GM21528 (cell line): ENCODE measurements around the gene PTPRR.

Experiments used
- ATAC-seq: cut with Tn5 transposase; IDR thresholded peaks from one replicate; pipeline ENCODE4 v1.9.1; 2021; ENCODE audit warnings: mild to moderate bottlenecking, moderate library complexity; ENCODE audit not compliant: unreplicated experiment, low FRiP score

PTPRR gene

DNA sequence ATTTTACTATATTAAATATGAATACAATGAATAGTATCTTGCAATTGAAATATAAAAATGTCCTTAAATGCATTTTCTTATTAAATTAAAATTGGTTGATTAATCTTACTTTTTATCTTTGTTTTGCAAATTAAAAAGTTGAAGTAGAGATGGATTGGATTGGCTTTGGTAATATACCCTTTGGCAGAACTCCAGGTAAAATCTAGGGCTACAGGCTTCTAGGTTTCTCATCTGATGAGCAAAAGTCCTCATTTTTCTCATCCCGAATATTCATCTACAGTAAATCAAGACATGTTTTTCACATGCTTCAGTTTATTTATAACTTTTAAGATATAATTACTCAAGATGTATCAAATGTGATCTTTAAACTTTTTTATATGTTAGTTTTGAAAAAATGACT is 2.2 kb downstream of the PTPRR start:
- ATAC-seq, result no peak

DNA sequence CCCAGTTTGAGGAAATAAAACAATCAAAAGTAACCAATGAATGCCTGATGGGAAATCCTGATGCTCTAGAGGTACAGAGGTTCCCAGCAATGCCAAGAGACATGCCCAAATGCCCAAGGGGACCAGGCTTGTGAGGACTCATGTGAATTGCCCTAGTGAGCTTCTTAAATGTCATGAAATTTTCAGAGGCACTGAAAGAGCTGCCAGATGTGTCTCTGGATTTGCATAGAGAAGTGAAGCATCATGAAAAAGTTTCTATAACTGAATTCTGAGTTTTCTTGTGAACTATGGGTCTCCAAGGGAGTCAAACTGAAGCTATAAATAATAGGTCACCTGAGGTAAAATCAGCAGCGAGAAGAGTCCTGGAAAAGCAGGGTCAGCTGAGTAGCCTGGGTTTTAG is 9.9 kb downstream of the PTPRR start:
- no peak for ATAC-seq

DNA sequence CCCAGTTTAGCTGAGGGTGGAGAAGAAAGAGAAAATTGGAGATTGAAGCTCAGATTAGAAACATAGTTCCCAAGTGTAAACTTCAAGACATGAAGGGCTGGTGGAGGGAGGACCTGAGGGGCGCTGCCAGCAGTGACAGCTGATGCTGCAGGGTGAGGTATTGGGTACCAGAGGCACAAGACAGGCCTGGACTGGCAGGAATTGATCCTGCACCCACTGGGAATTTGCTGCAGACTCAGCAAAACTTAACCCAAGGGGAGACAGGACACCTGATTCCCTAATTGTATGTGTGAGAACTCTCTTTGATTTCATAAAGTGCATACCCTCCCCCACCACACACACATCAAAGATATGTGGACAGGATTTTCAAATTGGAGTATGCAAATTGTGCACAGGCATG is 11.6 kb downstream of the PTPRR start:
- ATAC-seq, result no peak

DNA sequence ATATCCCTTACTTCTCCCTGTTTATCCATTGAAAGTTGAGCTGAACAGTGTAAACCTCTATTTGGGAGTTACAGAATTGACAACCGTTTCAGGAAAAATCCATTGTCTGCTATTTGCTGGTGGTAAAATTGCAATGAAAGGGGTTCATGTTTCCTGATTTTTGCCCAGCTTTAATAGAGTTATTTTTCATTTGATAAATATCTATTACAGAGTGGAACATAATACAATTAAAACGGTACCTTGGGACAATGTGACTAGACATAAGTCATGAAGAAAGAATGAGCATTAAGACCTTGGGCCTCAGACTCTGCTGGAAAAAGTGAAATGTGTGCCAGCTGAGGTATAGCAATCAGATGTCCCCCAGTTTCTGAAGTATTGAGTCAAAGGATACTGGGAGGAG is 13.1 kb downstream of the PTPRR start:
- ATAC-seq, result no peak

DNA sequence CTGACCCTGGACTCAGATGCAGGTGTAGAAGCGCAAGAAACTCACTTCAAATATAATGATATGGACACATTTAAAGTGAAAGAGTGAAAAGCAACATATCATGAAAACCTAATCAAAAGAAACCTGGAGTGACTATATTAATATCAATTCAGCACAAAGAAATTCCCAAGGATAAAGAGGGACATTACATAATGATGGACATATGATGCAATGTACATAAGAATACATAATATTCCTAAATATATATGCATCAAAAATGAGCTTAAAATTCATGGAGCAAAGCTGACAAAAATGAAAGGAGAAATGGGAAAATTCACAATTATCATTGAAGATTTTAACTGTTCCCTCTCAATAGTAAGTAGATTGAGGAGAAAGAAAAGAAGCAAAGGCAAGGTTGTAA is 24.6 kb downstream of the PTPRR start:
- ATAC-seq, result no peak

DNA sequence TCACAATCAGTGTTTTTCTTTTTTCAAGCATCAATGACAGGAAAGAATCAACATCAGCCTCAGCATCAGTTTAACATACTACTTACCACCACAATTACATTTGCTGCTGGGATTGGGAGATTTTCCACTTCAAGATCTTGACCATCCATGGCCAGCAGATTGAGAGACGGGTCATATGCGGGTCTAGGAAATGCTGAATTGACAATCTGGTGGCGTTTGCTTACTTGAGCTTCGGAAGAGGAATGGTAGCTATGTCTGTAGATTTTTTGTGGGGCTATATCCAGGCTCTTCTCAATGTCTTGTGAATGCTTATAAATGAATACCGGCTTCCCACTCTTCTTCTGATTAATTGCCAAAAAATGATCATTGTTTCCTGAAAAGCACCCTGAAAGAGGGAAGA is 27.9 kb downstream of the PTPRR start:
- ATAC-seq, result no peak

DNA sequence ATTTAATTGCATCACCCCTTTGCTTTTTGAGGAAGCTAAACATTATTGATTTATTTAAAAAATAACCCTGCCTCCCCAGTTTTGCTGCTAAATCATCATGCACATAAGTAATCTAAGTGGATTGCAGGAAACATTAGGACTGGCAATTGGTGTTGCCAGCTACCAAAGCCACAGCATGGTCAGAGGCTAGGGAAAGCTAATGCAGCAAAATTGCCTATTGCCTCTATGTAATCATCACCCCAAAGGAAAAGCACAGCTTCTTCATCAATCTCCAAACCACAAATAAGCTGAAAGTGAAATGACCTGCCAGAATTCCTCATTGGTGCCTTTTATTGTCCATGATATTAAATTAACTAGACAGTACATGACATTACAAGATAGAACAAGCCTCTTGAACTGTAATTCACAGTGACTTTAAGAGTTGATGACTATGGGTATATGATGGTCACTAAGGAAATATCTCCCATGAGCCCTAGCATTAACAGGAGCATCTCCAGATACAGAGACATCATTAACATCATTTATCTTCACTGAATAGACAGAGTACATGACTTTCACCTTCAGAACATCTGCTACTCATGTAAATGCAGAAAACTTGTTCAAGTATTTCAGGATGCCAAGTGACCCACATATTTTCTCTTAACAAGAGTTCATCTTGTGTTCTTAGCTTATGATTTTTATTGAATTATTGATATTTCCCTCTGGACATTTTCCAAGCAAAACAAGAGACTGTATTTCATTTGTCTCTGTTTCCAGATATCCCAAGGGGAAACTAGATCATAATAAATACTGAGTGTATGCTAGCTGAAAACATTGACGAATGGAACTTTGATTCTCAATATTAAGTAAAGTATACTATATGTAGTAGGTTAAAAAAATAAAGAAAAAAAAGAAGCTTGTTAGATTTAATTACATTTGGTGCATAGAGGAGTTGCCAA is 29.4 kb downstream of the PTPRR start:
- no peak for ATAC-seq

DNA sequence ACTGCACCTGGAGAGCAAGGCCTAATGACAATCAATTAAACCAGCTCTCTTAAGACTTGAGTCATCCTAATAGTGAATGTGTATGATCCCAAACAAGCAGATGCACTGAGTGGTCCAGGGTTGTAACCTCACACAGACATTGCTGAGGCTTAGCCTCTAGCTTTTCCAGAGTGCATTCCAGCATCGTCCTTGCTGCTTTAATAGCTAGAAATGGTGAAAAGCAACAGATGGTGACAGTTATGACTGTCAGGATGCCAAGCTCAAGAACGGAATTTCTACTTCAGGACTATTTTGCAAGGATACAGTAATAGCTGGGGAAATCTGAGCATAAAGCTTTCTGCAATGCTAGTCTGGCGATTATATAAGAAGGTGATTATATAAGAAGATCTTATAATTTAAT is 34.6 kb downstream of the PTPRR start:
- no peak for ATAC-seq

DNA sequence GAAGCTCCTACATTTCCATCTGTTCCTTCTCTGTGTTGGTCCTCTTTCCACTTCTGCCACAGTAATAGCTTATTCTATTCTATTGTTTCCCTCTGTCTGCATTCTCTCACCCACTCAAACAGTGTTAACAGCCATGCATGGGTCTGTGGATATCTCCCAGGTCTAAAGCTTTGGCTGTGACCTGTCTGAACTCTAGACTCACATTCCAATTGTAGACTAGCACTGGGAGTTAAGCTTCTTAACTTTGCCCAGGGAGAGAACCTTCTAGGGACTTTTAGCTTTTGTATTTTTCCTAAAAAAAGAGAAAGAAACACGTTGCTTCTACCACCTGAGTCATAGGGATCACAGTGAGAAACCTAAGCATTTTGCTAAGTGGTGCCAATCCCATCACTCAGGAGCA is 36.7 kb downstream of the PTPRR start:
- no peak for ATAC-seq

DNA sequence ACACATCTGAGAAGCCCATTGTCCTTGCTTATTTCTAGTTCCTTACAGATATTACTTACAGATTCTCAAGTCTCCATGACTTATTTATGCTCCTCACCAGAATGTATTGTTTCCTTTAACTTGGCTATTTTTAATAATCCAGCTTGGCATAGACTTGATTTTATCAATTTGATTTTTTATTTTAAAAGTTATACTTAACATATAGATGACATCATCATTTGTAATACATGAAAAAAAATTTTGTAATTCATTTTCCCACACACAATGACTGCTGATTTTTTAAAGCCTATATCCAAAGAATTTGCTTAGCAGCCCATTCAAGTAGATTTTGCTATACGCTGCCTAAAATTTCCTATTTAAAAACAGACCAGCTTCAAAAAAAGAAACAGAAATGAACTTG is 39.8 kb downstream of the PTPRR start:
- no peak for ATAC-seq

DNA sequence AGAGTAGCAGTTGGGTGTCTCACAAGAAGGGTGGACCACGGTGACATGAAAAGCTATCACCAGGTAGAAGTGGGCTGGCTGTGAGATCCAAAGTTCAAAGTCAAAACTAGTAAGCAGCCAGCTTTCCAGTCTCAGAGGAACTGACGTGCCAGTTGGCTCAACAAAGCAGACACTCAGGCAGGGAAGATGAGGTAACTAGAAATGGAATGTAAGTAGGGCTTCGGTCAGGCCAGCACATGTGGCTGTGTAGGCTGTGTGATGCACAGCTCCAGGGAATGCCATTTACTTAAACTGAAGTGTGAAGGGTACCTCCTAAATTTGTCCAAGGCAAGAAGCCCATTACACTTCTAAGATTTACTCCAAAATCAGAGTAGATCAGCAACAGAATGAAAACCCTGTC is 43.6 kb downstream of the PTPRR start:
- no peak for ATAC-seq

DNA sequence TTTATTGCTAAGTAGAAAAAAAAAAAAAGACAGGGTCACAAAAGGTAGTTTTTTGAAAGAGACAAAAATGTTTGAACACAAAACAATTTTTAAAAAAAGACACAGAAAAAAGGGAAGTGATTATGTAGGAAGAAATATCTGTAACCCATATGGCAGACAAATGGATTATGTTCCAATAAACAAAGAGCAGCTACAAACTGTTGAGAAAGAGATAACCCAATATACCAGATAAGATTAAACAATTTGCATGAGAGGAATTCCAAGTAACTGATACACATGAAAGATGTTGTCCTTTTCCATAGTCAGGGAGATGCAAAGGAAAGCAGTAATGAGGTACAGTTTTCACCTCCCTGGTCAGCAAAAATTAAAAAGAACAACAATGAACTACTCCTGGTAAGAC is 44.9 kb downstream of the PTPRR start:
- no peak for ATAC-seq

DNA sequence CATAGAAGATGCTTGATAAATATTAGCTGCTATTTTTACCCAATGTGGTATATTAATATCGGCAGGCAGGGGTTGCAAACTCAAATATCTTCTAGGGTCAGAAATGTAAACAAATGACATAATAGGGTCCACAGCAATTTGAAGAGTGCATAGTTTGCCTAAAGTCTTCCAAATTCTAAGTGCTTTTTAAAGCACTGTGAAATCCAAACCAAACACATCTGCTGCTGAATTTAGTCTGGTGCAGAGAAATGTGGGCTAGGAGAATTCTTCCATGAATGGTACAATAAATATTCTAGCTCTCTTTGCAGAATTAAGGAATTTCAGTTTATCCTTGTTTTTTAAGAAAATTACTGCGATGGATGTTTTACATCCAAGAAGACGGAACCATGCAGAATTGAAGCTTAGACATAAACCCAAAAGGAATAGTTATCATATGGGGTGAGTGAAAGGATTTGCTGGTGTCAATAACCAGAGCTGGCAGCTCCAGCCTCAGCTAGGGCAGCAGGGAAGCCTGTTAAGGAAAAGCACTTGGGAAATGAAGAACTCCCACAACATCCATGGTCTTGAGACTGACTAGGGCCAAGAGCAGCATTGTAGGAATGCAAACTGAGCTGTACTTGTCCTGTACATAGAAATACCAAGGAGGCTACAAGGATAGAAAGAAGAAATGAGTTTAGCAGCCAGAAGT is 65.5 kb downstream of the PTPRR start:
- no peak for ATAC-seq

DNA sequence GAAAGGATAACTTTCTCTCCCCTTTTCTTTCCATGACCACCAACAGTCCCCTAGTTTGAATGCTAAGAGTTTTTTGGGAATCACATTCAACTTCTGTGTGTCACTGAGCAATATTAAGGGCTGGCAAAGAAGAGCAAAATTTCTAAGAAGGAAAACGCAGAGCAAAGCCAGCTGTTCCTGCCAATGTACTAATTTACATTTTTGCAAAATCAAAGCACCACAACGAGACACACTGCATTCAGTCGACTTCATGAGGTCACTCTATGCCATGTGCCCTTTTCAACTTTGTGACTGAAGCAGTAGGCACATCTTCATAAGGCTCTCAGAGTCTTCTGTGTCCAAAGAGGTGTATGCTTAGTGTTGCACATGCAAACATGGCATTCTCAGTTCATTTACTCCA is 66.4 kb downstream of the PTPRR start:
- no peak for ATAC-seq

DNA sequence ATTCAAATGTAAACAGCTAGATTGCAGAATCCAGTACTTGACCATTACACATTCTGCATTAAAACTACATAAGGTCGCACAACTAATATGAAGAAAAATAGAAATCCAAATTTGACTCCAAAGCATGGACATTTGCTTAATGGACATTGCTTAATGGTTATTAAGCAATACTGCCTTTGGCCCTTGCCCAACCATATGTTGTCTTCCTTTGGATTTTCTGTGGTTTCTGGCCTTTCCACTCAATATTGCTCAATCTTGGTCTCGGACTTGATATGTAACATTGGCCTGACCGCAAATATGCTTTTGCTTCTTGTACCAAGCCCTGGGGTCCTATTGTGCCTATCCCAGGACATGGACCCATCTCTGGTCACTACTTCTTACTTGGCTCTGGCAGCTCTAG is 67.2 kb downstream of the PTPRR start:
- ATAC-seq, result no peak

DNA sequence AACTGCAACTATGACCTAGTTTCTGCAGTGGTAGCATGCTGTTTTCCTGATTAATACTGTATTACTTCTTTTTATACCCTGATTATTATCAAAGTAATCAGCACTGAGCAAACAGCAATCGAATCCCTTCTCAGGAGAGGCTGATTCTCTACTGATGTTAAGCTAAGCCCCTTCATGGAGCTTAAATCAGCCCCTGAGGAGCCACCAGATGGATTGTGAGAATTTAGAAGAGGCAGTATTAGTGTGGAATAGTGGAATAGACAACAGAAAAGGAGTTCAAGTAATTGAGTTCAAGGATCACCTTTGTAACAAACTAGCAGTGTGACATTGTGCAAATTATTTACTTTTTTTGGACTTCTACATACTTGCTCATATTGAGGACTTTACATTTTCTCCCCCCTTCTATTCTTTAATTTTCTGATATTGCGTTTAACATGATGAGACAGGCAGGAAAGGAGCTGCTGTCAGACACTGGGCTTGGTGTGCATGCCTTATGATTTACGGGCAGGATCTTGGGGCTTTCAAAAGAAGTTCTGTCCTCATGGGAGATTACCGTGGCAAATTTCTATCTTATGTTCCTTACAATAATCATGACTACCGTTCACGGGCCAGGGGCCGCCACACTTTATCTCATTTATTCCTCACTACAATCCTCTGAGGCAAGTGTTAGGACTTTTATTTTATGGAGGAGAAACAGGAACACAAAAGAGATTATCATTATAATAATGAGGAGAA is 68.0 kb downstream of the PTPRR start:
- ATAC-seq, result no peak

DNA sequence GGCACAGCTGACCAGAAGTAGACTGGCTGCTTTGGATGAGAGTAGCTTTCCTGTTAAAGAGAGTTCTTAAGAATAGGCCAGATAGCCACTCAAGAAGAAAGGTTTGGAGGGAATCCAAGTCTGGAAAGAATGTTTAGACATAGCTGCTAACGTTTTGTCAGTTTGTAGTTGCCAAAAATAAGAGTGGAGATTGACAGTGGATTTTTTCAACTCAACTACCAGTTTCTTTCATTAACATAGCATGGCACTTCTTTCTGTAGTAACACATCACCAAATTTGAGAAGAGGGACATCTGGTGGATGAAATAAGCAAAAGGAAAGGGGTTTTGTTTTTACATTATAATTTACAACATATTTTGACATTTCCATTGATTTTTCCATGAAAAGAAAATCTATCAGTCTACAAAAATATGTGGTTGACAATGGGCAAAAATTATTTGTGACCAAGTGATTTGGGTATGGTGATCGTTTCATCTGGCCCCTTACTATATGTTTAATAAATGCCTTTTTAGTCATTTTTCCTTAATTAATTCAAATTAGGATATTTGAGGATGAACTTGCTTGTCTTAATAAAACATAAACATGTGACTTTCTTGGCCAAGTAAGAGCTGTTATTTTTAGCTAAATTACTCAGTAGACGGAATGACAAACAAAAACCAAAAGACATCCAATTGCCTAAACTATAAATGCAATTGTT is 71.1 kb downstream of the PTPRR start:
- no peak for ATAC-seq

DNA sequence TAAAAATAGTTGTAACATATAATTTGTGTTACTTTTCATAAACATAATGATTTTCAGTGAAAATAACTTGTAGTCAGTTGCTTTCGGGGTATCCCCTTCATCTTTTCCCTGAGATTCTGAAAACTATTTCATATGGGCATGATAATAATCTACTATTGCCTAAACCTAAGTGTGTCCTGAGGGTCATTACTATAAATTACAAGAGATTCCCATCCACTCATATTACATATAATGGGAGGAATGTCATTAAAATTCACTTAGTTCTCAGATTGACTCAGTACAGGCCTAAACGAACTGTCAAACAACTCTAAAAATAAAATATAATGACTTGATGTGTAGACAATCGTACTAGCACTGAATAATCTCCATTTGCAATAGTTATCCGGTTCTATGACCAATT is 72.7 kb downstream of the PTPRR start:
- ATAC-seq, result no peak

DNA sequence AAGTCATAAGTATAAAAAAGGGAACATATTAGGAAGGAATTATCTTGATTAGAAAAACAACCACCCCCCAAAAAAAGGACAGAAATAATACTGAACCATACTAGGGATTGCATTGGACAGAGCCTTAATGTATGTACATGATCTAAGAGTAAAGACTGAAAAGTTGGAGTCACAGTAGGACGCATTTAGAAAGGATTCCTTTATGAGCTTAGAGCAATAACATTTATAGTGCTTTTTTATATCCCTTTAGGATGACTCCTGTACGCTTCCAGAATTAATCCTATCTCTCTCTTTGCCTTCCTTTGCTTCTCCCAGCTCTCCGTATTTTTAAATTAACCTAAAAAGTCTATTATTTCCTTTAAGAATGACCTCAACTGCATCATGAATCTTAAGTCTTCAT is 75.3 kb downstream of the PTPRR start:
- ATAC-seq, result no peak

DNA sequence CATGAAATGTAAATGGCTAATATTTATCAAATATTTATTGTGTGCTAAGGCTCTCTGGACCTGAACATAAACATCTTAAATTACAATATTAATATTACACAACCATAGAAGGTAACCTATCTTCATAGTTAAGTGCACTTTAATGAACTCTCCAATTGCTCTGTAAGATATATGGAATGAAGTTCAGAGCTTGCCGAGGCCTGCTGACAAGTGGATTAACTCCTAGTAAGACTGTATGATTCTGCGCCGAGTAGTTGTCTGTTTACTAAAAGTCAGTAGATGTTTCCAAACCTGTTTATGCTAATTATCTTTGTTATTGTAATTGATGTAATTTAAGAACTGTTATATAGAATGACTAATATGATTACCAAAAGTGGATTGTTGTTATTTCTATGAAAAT is 77.2 kb downstream of the PTPRR start:
- no peak for ATAC-seq

DNA sequence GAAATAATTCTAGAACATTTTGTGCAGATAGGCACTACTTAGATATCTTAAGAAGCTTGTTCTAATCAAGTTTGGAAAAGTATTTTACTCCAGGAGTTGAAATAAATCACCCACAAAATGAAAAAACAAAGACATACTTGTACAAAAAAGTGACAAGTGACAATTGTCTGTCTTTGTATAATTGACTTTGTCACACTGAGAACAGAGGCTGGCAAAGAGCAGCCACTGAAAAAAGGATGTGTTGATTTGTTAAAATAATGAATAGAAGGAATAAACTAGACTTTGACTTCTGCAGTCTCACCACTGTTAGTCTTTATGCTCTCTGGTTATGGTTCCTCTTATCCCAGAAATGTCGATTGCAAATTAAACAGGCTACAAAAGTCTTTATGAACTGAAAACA is 77.6 kb downstream of the PTPRR start:
- no peak for ATAC-seq
